GM21576 (cell line): ENCODE data around the gene ZNF433.
A peak's percentile ranks its signal among the peaks of the same experiment; 100 is the strongest.
"Not testable (repeated sequence)": the region's sequence is repeated elsewhere in the genome, so short reads cannot be mapped to it uniquely, and the experiment has no call there.

Source experiments
- ATAC-seq: cut with Tn5 transposase; IDR thresholded peaks from one replicate; pipeline ENCODE4 v1.9.1; 2021; ENCODE audit warnings: mild to moderate bottlenecking, moderate library complexity; ENCODE audit not compliant: unreplicated experiment

ZNF433 gene

GRCh38 chr19:11991921-11992320 lies 43.6 kb downstream of the ZNF433 start:
- ATAC-seq = not testable (repeated sequence)

- ATAC-seq = no peak
Measured at GRCh38 chr19:11989112-11989456, 46.4 kb downstream of the ZNF433 start.

GRCh38 chr19:11987405-11988281 lies 47.8 kb downstream of the ZNF433 start:
- peak; percentile 77 for ATAC-seq

DNA sequence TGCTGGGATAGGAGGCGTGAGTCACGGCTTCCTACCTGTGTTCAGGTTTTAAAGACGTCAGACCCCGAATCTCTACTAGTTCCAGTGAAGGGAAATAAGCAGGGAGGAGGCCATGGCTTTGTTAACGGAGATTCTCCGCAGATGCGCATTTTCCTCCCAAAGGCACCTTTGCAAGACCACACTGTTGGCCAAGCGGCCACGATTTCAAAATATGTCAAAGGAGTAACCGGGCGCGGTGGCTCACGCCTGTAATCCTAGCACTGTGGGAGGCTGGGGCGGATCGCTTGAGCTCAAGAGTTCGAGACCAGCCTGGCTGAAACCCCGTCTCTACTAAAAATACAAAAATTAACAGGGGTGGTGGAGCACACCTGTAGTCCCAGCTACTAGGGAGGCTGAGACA lies 48.7 kb downstream of the ZNF433 start:
- no peak for ATAC-seq

GRCh38 chr19:11984986-11985385 lies 50.5 kb downstream of the ZNF433 start:
- no peak for ATAC-seq

GRCh38 chr19:11982526-11982925 lies 53.0 kb downstream of the ZNF433 start:
- no peak for ATAC-seq

- no peak for ATAC-seq
Measured at GRCh38 chr19:11979527-11979926, 56.0 kb downstream of the ZNF433 start.

DNA sequence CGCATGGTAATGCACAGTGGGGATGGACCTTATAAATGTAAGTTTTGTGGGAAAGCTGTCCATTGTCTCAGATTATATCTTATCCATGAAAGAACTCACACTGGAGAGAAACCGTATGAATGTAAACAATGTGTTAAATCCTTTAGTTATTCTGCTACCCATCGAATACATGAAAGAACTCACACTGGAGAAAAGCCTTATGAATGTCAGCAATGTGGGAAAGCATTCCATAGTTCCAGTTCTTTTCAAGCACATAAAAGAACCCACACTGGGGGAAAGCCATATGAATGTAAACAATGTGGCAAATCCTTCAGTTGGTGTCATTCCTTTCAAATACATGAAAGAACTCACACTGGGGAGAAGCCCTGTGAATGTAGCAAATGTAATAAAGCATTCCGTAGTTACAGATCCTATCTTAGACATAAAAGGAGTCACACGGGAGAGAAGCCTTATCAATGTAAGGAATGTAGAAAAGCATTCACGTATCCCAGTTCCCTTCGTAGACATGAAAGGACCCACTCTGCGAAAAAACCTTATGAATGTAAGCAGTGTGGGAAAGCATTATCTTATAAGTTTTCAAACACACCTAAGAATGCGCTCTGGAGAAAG lies 56.9 kb downstream of the ZNF433 start:
- no peak for ATAC-seq

GRCh38 chr19:11973019-11973810 lies 62.3 kb downstream of the ZNF433 start:
- no peak for ATAC-seq

DNA sequence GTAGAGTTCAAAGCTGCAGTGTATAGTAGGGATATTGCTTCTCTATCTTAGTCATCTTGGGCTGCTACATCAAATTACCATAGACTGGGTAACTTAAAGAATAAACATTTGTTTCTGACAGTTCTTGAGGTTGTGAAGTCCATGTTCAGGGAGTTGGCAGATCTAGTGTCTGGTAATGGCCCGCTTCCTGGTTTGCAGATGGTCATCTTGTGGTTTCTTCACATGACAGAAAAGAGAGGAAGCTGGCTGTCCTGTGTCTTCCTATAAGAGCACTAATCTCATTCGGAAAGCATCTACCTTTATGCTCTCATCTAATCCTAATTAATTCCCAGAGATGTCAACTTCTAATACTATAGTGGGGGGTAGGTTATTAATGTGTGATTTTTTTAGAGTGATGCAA lies 64.4 kb downstream of the ZNF433 start:
- no peak for ATAC-seq

- no peak for ATAC-seq
Measured at GRCh38 chr19:11970174-11970573, 65.3 kb downstream of the ZNF433 start.

DNA sequence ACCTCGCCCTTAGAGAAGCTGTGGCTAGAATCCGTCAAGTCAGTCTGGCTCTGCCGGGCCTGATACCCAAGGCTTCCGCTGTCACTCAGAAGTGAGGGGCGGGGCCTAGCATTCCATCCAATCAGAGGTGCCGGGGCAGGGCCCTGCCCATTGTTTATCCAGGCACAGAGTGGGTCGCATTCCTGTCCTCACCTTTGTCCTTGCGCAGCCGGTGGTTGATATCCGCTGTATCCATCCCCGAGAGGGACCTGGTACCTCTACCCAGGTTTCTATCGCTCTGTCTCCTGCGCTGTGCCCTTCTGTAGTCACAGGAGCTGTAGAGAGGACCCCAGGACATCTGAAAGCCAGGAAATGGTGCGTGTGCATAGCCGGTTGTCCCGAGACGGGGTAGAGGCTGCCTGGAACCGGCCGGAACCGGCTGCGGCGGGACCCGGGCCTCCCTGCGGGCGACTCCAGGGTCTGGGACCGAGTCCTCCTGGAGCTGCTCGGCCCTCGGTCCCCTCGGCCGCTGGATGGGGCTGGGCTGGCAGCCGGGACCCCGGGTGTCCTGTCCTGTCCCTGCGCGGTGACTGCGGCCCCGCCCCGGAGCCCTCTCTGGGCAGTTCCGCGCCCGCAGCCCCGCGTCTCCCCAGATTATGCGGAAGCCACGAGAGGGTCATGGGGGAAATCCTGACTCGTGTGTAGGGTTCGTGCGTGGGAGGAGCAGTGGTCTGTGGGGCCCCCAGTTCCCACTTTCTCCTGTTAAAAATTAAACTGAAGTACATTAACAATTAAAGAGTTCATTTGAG lies 70.4 kb downstream of the ZNF433 start, which contains the start of gene ZNF763:
TSS of gene ZNF763 (plus strand) at position 183 of the 788 bp plus-strand sequence. CDS start at position 352, 169 bp downstream.
- ATAC-seq = peak; percentile 90
